GM12891 (cell line): ENCODE results near the gene PRSS8.

ENCODE experiments used
- PAX5 ChIP-seq: IDR thresholded peaks from 2 replicates; pipeline ENCODE4 v1.6.1; 2011; ENCODE audit warnings: low read length, moderate library complexity, mild to moderate bottlenecking; ENCODE audit not compliant: insufficient read depth, severe bottlenecking
- POLR2A ChIP-seq: IDR thresholded peaks from 2 replicates; pipeline ENCODE4 v1.6.1; 2011; ENCODE audit warnings: low read depth, low read length, control low read depth
- POLR2AphosphoS5 ChIP-seq: IDR thresholded peaks from 2 replicates; pipeline ENCODE4 v1.6.1; 2011; ENCODE audit warnings: low read depth, low read length, control low read depth
- POU2F2 ChIP-seq: IDR thresholded peaks from 2 replicates; pipeline ENCODE4 v1.6.1; 2011; ENCODE audit warnings: low read depth, mild to moderate bottlenecking, control low read depth, low read length, moderate library complexity
- SPI1 ChIP-seq: IDR thresholded peaks from 2 replicates; pipeline ENCODE4 v1.6.1; 2011; ENCODE audit warnings: low read depth, low read length, control low read depth
- TAF1 ChIP-seq: IDR thresholded peaks from 2 replicates; pipeline ENCODE4 v1.6.1; 2011; ENCODE audit warnings: low read depth, low read length, control low read depth

- no peak for TF ChIP-seq POLR2AphosphoS5
- TF ChIP-seq TAF1 = no peak
- no peak for TF ChIP-seq POLR2A
- no peak for TF ChIP-seq SPI1
- no peak for TF ChIP-seq PAX5
- TF ChIP-seq POU2F2 = no peak
These were observed 50.8 kb downstream of the PRSS8 start for GRCh38 chr16:31084584-31085302.
